NCI-H345 (cell line): ENCODE measurements around the gene MPHOSPH9.

Experiments used
- DNase-seq: peaks from one replicate; lab custom pipeline; 2025; lab: John Stamatoyannopoulos, UW

The MPHOSPH9 gene

GRCh38 chr12:123126294-123127181 lies 106.4 kb downstream of the MPHOSPH9 start:
- DNase-seq = no peak

DNA sequence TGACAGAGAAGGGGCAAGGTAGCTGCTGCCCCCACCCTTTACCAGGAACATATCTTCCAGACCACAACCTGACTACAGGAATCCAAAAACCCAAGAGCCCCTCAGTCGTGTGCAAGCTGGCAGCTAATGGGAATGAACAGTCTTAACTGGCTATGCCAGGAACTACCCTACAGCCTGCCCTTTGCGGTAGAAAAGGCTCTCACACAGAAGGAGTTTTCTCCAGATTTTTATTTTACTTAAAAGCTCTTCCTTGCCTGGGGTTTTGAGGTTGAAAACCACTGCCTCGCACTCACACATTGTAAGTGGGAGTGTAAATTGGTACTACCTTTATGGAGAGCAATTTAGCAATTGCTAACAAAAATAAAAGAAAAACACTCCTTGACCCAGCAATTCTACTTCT lies 110.3 kb downstream of the MPHOSPH9 start:
- no peak for DNase-seq

DNA sequence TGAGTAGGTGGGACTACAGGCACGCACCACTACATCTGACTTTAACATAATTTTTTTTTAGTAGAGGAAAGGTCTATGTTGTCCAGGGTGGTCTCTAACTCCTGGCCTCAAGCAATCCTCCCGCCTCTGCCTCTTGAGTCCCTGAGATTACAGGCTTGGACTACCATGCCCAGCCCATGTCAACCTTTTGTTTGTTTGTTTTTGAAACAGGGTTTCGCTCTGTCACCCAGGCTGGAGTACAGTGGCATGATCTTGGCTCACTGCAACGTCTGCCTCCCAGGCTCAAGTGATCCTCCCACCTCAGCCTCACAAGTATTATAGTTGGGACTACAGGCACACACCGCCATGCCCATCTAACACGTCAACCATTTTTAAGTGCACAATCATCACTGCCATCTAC lies 111.3 kb downstream of the MPHOSPH9 start:
- DNase-seq = no peak

GRCh38 chr12:123120452-123121166 lies 112.3 kb downstream of the MPHOSPH9 start:
- peak; percentile 82 for DNase-seq

GRCh38 chr12:123119808-123120207 lies 113.1 kb downstream of the MPHOSPH9 start:
- DNase-seq = no peak

DNA sequence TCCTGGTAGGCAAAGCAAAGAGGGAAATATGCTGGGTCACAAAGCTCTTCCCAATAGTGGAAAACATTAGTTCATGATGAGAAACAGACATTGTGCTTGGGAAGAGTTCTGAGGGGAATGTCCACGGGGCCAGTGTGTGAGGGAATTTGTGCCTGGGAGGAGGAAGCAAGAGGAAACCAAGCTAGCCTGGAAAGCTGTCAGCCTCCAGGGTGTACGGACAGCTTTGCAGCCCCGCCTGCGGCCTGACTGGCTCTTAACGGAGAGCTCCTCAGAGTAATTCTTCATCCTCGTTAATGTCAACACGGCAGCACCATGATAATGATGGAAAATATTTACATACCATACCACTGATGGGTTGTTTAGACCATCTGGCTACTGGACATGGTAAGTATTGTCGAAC lies 114.4 kb downstream of the MPHOSPH9 start:
- DNase-seq = no peak

GRCh38 chr12:123115409-123116121 lies 117.4 kb downstream of the MPHOSPH9 start:
- DNase-seq = no peak

DNA sequence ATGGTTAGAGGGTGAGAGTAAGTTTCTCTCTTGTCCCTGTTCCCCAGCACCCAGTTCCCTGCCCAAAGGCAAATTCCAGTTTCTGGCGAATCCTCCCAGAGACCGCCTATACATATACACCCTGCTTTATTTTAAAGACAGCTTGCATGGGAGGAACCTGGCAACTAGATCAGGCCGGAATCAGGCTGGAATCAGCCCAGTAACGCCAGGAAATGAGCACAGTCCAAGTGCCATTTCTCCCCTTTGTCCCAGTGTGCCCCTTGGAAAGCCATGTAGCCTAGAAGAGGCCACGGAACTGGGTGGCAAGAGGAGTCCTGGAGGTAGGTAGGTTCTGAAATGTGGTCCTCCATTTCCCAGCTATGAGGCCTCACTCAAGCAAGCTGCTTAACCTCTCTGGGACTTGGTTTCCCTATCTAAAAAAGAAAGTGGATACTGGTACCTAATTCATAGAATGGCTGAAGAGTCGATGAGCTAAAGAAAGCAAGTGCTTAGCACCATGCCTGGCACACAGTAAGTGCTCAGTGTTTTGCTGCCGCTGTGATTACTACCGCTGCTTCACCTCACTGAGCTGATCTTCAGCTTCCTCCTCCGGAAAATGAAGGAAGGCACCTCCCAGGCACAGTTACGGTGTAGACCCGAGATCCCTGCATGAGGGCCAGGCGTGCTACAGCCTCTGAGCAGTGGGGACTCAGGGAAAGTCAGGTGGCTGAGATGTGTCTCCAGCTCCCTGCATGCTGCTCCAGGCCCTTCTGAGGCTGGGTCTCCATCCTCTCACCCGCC lies 118.4 kb downstream of the MPHOSPH9 start:
- DNase-seq = no peak

GRCh38 chr12:123113026-123113425 lies 119.9 kb downstream of the MPHOSPH9 start:
- no peak for DNase-seq

DNA sequence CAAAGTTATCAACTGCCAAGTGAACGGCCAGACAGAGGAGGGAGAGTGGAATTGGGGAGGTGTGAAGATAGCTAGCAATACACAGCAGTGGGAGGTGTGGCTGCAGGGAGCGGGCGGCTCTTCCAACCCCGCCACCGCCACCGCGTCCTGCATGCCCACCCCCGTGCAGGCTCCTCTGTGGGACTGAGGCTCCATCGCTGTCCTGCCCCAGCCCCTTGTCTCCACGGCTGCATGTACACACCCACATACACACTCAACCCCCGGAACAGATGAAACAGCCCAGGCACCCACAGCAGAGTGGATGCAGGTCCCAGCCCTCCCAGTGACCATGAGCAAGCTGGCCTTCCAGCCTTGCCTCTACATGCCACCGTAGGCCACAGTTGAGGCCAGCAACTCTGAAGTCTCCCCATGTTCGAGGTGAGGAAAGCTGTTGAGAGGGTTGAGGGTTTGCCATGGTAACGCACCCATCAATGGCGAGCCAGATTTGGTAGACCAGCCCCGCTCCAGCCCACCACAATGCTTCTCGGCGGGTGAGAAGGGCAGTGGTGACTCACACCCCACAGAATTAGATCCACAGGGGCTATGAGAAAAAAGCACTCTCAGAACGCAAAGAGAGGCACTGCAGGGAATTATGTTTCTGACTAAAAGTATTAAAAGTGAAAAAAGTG lies 121.3 kb downstream of the MPHOSPH9 start:
- no peak for DNase-seq

DNA sequence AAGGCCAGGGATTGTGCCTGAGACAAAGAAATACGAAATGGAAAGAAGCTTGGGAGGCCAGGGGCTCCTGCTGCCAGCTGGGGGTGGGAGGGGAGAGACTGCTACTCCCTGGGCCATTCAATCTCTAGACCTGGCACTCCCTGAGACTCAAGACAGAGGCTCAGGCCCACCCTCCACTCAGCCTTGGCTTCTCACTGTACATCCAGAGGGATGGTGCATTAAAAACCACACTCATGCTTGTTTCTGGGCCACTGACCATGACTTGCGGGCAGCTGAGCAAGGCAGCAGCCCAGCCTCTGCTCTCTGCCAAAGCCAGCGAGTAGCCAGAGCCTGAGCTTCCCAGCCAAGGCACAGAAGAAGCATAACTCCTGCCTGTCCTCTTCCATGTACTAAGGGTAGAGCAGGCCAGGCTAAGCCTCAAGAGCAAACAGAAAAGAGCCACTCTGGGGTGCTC lies 123.6 kb downstream of the MPHOSPH9 start:
- no peak for DNase-seq

DNA sequence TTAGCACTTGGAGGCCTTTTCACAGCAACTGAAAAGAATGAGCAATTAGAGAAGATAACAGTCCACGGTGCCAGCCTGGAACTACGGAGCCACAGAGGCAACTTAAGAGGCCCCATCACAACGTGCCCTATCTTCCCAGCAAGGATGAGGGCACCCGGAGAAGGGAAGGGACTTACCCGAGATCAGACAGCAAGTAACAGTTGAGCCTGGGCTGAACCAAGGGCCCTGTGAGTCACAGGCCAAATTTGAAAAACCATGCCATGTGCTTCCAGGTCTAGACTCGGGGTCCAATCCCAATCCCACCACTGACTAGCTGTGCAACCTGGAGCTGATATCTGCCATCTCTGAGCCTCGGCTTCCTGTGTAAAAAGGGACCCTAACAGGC lies 124.3 kb downstream of the MPHOSPH9 start:
- no peak for DNase-seq

DNA sequence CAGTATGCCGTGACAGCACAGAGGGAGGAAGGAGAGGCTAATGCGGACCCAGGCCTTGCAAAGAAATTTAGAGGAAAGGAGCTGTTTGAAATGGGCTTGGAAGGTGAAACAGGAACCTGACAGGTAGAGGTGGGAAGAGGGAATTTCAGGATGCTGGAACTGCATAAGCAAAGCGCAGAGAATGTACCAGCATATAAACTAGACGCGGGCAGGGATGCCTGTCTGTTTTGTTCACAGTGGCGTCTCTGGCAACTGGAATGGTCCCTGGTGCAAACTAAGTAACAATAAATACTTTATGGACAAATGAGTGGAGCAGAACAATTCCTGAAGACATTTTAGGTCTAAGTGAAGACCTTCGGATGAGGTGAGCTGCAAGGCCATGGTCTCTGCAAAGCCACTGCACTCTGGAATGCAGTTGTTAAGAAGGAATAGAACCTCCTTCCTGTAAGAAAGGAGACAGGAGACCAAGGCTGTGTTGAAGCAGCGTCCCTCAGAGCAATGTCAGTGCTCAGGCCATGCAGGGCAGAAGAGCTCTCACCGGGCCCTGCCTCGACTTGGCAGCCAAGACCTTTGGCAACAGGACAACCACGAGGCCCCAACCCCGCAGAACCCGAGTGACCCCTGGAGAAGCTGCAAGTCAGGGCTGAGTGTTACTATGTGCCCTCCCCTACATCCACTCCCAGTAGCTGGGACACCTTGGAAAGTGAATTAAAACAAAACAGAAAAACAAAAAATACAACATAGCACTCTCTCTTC lies 124.8 kb downstream of the MPHOSPH9 start:
- DNase-seq = no peak

DNA sequence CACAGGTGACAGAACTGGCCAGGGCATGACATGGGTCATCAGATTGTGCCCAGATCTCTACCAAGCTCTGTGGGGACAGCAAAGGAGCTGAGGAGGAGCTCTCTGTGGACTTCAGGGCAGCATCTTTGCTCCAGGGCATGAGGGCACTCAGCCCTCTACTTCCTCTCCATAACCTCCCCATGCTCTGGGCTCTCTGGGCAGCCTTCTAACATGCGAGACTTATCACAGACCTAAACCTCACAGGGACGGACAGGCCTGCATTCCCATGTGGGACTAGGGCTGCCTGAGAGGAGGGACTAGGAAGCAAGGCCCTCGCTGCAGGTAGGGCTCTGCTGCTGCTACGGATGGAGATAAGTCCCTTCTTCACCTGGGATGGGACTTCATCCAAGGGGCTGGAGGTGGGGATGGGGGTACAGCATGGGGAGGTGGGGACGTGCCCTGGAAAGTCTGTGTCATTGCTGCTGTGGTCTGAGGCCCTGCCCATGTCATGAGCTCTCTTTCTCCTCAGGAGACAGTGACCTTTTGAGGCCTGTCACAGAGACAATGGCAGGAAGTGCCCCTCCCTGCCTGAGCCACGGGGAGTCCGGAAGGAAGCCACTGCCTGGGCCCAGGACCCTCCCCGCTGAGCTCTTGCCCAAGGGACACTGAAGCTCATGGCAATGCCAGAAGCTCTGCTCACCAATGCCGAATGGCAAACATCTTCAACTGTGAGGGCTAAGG lies 126.1 kb downstream of the MPHOSPH9 start:
- no peak for DNase-seq

- peak; percentile 94 for DNase-seq
Observed at GRCh38 chr12:123105211-123105826, 127.6 kb downstream of the MPHOSPH9 start.

- DNase-seq = no peak
Observed at GRCh38 chr12:123104809-123105208, 128.1 kb downstream of the MPHOSPH9 start.
